ENCODE results near the gene CASP12. TPM values are rescaled to one million over a fixed set of nuclear protein-coding genes. Genes with fewer than 3 reads are reported as not detected.

Gene CASP12
- total and polyA plus RNA-seq, 4 donors = 0.17 TPM; not detected in 3

DNA sequence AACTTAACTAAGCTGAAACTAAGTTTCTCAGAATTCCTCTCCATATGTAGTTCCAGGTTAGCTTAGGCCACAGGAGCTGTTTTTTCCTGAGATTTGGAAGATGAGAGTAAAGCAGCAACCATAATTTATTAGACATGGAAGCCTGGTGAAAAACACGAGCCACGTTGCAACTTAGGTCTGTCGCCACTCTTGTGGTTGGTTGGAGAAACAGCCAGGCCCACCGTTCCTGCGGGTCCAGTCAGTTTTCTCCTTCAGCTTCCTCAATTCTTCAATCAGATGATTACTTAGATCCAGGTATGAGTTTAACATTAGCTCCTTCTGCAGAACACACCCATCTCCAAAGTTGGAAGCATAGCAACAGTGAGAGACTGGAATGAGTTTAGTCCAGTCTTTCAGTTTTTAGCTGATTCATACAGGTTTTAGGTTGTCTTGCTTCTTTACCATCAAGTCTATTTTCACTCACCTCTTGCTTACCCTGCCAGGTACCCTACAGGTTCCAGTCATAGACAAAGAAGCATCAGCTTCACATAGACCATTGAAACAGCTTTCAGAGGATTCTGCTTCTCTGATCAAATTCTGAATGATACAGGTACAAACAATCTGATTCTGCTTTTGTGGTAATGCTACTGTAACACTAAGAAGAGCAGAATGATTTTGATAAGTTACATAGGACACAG is 18.6 kb downstream of the CASP12 start:
- H3K27me3 ChIP-seq (ENCODE audit: control insufficient read depth in 4 of 4, insufficient read depth in 4 of 4, low read length in 3 of 4) = no peaks in the 10 kb centered on the region
- no peak overlapping the region for H3K9ac ChIP-seq (ENCODE audit: low read depth in 1 of 2, low read length in 2 of 2)
- WGBS = 85% methylated on average over 5 of the region's 5 CpGs
- no peak for DNase-seq (ENCODE audit: low spot score)
- no peak overlapping the region for H3K27ac ChIP-seq (ENCODE audit: low read depth in 1 of 2, low read length in 2 of 2)
- no peak overlapping the region for H3K4me3 ChIP-seq (ENCODE audit: low read depth in 1 of 3, low read length in 3 of 3)
- TF ChIP-seq, protein P1, sequence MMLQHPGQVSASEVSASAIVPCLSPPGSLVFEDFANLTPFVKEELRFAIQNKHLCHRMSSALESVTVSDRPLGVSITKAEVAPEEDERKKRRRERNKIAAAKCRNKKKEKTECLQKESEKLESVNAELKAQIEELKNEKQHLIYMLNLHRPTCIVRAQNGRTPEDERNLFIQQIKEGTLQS (IDR thresholded peaks at IDR 0.05) = no peak
- TF ChIP-seq JUND (IDR thresholded peaks at IDR 0.05) (no peak), HNF4A (conservative IDR thresholded peaks at IDR 0.05) (no peak), FOXA1 (IDR thresholded peaks at IDR 0.05) (no peak)
- TF ChIP-seq, protein P2, sequence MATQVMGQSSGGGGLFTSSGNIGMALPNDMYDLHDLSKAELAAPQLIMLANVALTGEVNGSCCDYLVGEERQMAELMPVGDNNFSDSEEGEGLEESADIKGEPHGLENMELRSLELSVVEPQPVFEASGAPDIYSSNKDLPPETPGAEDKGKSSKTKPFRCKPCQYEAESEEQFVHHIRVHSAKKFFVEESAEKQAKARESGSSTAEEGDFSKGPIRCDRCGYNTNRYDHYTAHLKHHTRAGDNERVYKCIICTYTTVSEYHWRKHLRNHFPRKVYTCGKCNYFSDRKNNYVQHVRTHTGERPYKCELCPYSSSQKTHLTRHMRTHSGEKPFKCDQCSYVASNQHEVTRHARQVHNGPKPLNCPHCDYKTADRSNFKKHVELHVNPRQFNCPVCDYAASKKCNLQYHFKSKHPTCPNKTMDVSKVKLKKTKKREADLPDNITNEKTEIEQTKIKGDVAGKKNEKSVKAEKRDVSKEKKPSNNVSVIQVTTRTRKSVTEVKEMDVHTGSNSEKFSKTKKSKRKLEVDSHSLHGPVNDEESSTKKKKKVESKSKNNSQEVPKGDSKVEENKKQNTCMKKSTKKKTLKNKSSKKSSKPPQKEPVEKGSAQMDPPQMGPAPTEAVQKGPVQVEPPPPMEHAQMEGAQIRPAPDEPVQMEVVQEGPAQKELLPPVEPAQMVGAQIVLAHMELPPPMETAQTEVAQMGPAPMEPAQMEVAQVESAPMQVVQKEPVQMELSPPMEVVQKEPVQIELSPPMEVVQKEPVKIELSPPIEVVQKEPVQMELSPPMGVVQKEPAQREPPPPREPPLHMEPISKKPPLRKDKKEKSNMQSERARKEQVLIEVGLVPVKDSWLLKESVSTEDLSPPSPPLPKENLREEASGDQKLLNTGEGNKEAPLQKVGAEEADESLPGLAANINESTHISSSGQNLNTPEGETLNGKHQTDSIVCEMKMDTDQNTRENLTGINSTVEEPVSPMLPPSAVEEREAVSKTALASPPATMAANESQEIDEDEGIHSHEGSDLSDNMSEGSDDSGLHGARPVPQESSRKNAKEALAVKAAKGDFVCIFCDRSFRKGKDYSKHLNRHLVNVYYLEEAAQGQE (IDR thresholded peaks at IDR 0.05) = no peak
- TF ChIP-seq, protein P3, sequence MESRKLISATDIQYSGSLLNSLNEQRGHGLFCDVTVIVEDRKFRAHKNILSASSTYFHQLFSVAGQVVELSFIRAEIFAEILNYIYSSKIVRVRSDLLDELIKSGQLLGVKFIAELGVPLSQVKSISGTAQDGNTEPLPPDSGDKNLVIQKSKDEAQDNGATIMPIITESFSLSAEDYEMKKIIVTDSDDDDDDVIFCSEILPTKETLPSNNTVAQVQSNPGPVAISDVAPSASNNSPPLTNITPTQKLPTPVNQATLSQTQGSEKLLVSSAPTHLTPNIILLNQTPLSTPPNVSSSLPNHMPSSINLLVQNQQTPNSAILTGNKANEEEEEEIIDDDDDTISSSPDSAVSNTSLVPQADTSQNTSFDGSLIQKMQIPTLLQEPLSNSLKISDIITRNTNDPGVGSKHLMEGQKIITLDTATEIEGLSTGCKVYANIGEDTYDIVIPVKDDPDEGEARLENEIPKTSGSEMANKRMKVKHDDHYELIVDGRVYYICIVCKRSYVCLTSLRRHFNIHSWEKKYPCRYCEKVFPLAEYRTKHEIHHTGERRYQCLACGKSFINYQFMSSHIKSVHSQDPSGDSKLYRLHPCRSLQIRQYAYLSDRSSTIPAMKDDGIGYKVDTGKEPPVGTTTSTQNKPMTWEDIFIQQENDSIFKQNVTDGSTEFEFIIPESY (IDR thresholded peaks at IDR 0.05) = no peak
- TF ChIP-seq, protein P4, sequence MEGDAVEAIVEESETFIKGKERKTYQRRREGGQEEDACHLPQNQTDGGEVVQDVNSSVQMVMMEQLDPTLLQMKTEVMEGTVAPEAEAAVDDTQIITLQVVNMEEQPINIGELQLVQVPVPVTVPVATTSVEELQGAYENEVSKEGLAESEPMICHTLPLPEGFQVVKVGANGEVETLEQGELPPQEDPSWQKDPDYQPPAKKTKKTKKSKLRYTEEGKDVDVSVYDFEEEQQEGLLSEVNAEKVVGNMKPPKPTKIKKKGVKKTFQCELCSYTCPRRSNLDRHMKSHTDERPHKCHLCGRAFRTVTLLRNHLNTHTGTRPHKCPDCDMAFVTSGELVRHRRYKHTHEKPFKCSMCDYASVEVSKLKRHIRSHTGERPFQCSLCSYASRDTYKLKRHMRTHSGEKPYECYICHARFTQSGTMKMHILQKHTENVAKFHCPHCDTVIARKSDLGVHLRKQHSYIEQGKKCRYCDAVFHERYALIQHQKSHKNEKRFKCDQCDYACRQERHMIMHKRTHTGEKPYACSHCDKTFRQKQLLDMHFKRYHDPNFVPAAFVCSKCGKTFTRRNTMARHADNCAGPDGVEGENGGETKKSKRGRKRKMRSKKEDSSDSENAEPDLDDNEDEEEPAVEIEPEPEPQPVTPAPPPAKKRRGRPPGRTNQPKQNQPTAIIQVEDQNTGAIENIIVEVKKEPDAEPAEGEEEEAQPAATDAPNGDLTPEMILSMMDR (IDR thresholded peaks at IDR 0.05; ENCODE audit: low read depth, low read length, missing input control) = no peak
- H3K36me3 ChIP-seq (ENCODE audit: control insufficient read depth in 4 of 4, insufficient read depth in 3 of 4, low read depth in 1 of 4, low read length in 3 of 4) = no peaks in the 10 kb centered on the region
- H3K9me3 ChIP-seq (ENCODE audit: control insufficient read depth in 4 of 4, low read length in 3 of 4) = no peaks in the 10 kb centered on the region
- H3K4me1 ChIP-seq (ENCODE audit: control insufficient read depth in 4 of 4, insufficient read depth in 4 of 4, low read length in 3 of 4) = no peaks in the 10 kb centered on the region

DNA sequence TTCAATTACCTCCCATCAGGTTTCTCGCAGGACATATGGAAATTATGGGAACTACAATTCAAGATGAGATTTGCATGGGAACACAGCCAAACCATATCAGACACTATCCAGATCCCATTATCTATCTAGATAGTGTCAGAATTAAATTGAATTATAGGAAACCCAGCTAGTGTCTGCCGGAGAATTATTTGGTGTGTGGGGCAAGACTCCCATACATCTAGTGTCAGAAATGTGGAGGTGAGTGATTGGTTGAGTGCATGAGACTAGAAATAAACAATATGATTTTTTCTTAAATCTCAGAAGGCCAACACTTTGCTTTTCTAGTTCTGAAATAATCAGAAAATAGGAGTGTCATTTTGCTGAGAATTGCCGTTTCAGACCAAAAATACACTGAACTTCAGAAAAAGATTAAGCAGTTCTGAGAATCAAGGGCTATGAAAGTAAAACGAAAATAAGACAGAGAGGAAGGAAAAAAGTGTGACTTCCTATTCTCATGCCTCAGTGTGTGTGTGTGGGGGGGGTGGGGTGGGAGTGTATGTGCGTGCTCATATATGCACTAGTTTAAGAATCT is 21.3 kb downstream of the CASP12 start:
- 57% methylated on average over 5 of the region's 5 CpGs for WGBS
- TF ChIP-seq RAD21 (IDR thresholded peaks at IDR 0.05) (no peak), HNF4A (conservative IDR thresholded peaks at IDR 0.05) (no peak), NR2F2 (IDR thresholded peaks at IDR 0.05) (no peak), FOXA1 (IDR thresholded peaks at IDR 0.05) (no peak), JUND (IDR thresholded peaks at IDR 0.05) (no peak), RXRA (IDR thresholded peaks at IDR 0.05) (no peak), HNF4G (IDR thresholded peaks at IDR 0.05) (no peak), TAF1 (conservative IDR thresholded peaks at IDR 0.05) (no peak)
- TF ChIP-seq, protein P2 (IDR thresholded peaks at IDR 0.05) = no peak
- TF ChIP-seq, protein P3 (IDR thresholded peaks at IDR 0.05) = no peak
- TF ChIP-seq, protein P4 (IDR thresholded peaks at IDR 0.05; ENCODE audit: low read depth, low read length, missing input control) = no peak
- Histone ChIP-seq H3K27ac (ENCODE audit: low read depth in 1 of 2, low read length in 2 of 2) (no peak overlapping the region), H3K4me3 (ENCODE audit: low read depth in 1 of 3, low read length in 3 of 3) (no peak overlapping the region), H3K4me1 (ENCODE audit: control insufficient read depth in 4 of 4, insufficient read depth in 4 of 4, low read length in 3 of 4) (no peaks in the 10 kb centered on the region), H3K27me3 (ENCODE audit: control insufficient read depth in 4 of 4, insufficient read depth in 4 of 4, low read length in 3 of 4) (no peaks in the 10 kb centered on the region), H3K36me3 (ENCODE audit: control insufficient read depth in 4 of 4, insufficient read depth in 3 of 4, low read depth in 1 of 4, low read length in 3 of 4) (no peaks in the 10 kb centered on the region), H3K9me3 (ENCODE audit: control insufficient read depth in 4 of 4, low read length in 3 of 4) (no peaks in the 10 kb centered on the region), H3K9ac (ENCODE audit: low read depth in 1 of 2, low read length in 2 of 2) (no peak overlapping the region)
- no peak for DNase-seq (ENCODE audit: low spot score)

Data from liver (tissue), 9 donors.